Breast epithelium (tissue), 4 donors: ENCODE measurements around the gene GULP1. TPM values are rescaled to one million over a fixed set of nuclear protein-coding genes. Genes with fewer than 3 reads are reported as not detected.

Experiments
- DNase-seq, 2 donors: peaks; one replicate each; pipeline ENCODE4 v3.0.0-alpha.2; 2019; ENCODE audit warnings: low spot score in 2 of 2
- H3K27ac ChIP-seq, 2 donors: fragments of 200-600 bp; sonication (generic) in 1 of 2; one replicate each; pipeline ENCODE4 v1.5.1; 2016 to 2019; ENCODE audit warnings: mild to moderate bottlenecking in 1 of 2
- H3K27me3 ChIP-seq, 2 donors: fragments of 200-600 bp; sonication (generic) in 1 of 2; one replicate each; pipeline versions ENCODE4 v1.5.1 to v1.6.0; 2017 to 2019; ENCODE audit warnings: control low read depth in 1 of 2, mild to moderate bottlenecking in 1 of 2
- H3K36me3 ChIP-seq: fragments of 200-600 bp; one replicate; pipeline ENCODE4 v1.5.1; 2019
- H3K4me1 ChIP-seq, 2 donors: fragments of 200-600 bp; sonication (generic); one replicate each; pipeline ENCODE4 v1.5.1; 2016 to 2019; ENCODE audit warnings: control low read depth in 1 of 2
- H3K4me3 ChIP-seq, 3 donors: fragments of 200-600 bp; sonication (generic); 1 replicate in 2 of 3; 2 replicates in 1 of 3; pipeline ENCODE4 v1.5.1; 2016 to 2019; ENCODE audit warnings: mild to moderate bottlenecking in 3 of 3, moderate library complexity in 2 of 3
- H3K9me3 ChIP-seq, 2 donors: fragments of 200-600 bp; sonication (generic) in 1 of 2; one replicate each; pipeline ENCODE4 v1.5.1; 2016 to 2019; ENCODE audit warnings: control low read depth in 1 of 2
- CTCF ChIP-seq, 3 donors: fragments of 450-650 bp; IDR thresholded peaks; one replicate each; pipeline ENCODE4 v1.5.1; 2016 to 2017; ENCODE audit warnings: antibody characterized with exemption in 3 of 3, mild to moderate bottlenecking in 3 of 3, moderate library complexity in 3 of 3
- POLR2A ChIP-seq: fragments of 450-650 bp; IDR thresholded peaks from one replicate; pipeline ENCODE4 v1.6.1; 2016; ENCODE audit warnings: antibody characterized with exemption, mild to moderate bottlenecking, moderate library complexity
- POLR2AphosphoS5 ChIP-seq, 3 donors: sonication (generic); formaldehyde crosslinking; IDR thresholded peaks; one replicate each; pipeline ENCODE4 v1.6.1; 2017; ENCODE audit warnings: antibody characterized with exemption in 3 of 3
- intact Hi-C: fragments of 100-400 bp; cut with DNase I; formaldehyde crosslinking; loops from one replicate; pipeline ENCODE4 v1.15.1; 2023; ENCODE audit warnings: low total_unique reads
- total RNA-seq, 3 donors: library from RNA; depleted of rRNA; stranded (reverse); fragments of >200 nt; gene quantifications; one replicate each; pipeline ENCODE4 v1.1.0, GENCODE V29; 2016

Gene GULP1
- total RNA-seq, 3 donors from 2014 or later: 16.5 to 47.9 (median 43.8) TPM

GRCh38 chr2:188519136-188519535 lies 227.5 kb downstream of the GULP1 start:
- Histone ChIP-seq H3K4me3 (no peak overlapping the region), H3K27me3 (no peaks in the 10 kb centered on the region), H3K9me3 (no peaks in the 10 kb centered on the region), H3K27ac (no peak overlapping the region), H3K36me3 (no peaks in the 10 kb centered on the region), H3K4me1 (no peaks in the 10 kb centered on the region)
- DNase-seq: no peak
- no peak for TF ChIP-seq CTCF (IDR thresholded peaks at IDR 0.05)
- TF ChIP-seq POLR2AphosphoS5 (IDR thresholded peaks at IDR 0.05): no peak
- TF ChIP-seq POLR2A: no peak
- intact Hi-C loops: loop anchor here (10.0 kb wide), 1 partner anchor 934 kb away; no protein-coding TSS in a partner anchor

- TF ChIP-seq CTCF (IDR thresholded peaks at IDR 0.05): no peak
- no peak for TF ChIP-seq POLR2AphosphoS5 (IDR thresholded peaks at IDR 0.05)
- TF ChIP-seq POLR2A: no peak
- no peak overlapping the region for H3K4me3 ChIP-seq
- H3K27ac ChIP-seq: no peak overlapping the region
- DNase-seq: no peak
- H3K36me3 ChIP-seq: no peaks in the 10 kb centered on the region
- no peaks in the 10 kb centered on the region for H3K27me3 ChIP-seq
- no peaks in the 10 kb centered on the region for H3K4me1 ChIP-seq
- H3K9me3 ChIP-seq: no peaks in the 10 kb centered on the region
- intact Hi-C loops: no loop called here
Observed at GRCh38 chr2:188522517-188522916, 230.8 kb downstream of the GULP1 start.

GRCh38 chr2:188523919-188524318 lies 232.2 kb downstream of the GULP1 start:
- H3K36me3 ChIP-seq: no peaks in the 10 kb centered on the region
- H3K27me3 ChIP-seq: no peaks in the 10 kb centered on the region
- no peak for TF ChIP-seq POLR2AphosphoS5 (IDR thresholded peaks at IDR 0.05)
- no peak for TF ChIP-seq CTCF (IDR thresholded peaks at IDR 0.05)
- no peak for TF ChIP-seq POLR2A
- H3K4me1 ChIP-seq: no peaks in the 10 kb centered on the region
- DNase-seq: no peak
- no peaks in the 10 kb centered on the region for H3K9me3 ChIP-seq
- H3K4me3 ChIP-seq: no peak overlapping the region
- intact Hi-C loops: no loop called here
- H3K27ac ChIP-seq: no peak overlapping the region

GRCh38 chr2:188524519-188525113 lies 232.9 kb downstream of the GULP1 start:
- TF ChIP-seq POLR2A (no peak), POLR2AphosphoS5 (IDR thresholded peaks at IDR 0.05) (no peak), CTCF (IDR thresholded peaks at IDR 0.05) (peak in 2 of 3 donors; percentile 39 to 57)
- no peaks in the 10 kb centered on the region for H3K9me3 ChIP-seq
- no peaks in the 10 kb centered on the region for H3K27me3 ChIP-seq
- no peak overlapping the region for H3K4me3 ChIP-seq
- no peak for DNase-seq
- intact Hi-C loops: no loop called here
- H3K27ac ChIP-seq: no peak overlapping the region
- H3K36me3 ChIP-seq: no peaks in the 10 kb centered on the region
- no peaks in the 10 kb centered on the region for H3K4me1 ChIP-seq

GRCh38 chr2:188526701-188527100 lies 235.0 kb downstream of the GULP1 start:
- Histone ChIP-seq H3K9me3 (no peaks in the 10 kb centered on the region), H3K36me3 (no peaks in the 10 kb centered on the region), H3K4me3 (no peak overlapping the region), H3K27me3 (no peaks in the 10 kb centered on the region), H3K27ac (peak overlapping the region in 1 of 2 donors; percentile 12), H3K4me1 (no peaks in the 10 kb centered on the region)
- no peak for TF ChIP-seq POLR2A
- no peak for TF ChIP-seq POLR2AphosphoS5 (IDR thresholded peaks at IDR 0.05)
- TF ChIP-seq CTCF (IDR thresholded peaks at IDR 0.05): no peak
- intact Hi-C loops: no loop called here
- DNase-seq: no peak
